NCI-H510A (cell line): Measurements from ENCODE around the gene FN1.

Experiments
- DNase-seq: peaks from one replicate; lab custom pipeline; 2025; lab: John Stamatoyannopoulos, UW

FN1 gene

GRCh38 chr2:215435870-215436704 lies at the start of gene FN1:
Gene FN1 (minus strand): TSS chr2:215436068. CDS start chr2:215435802, 266 bp downstream.
- DNase-seq = peak; percentile 63

- DNase-seq = no peak
Observed at GRCh38 chr2:215485032-215485431, 49.2 kb upstream of the FN1 start.

- DNase-seq = no peak
Observed at GRCh38 chr2:215484570-215484969, 48.7 kb upstream of the FN1 start.

- DNase-seq = no peak
Observed at GRCh38 chr2:215483431-215483830, 47.6 kb upstream of the FN1 start.

- DNase-seq = peak; percentile 11
Observed at GRCh38 chr2:215479536-215480240, 43.8 kb upstream of the FN1 start.

GRCh38 chr2:215479121-215479520 lies 43.3 kb upstream of the FN1 start:
- no peak for DNase-seq

- DNase-seq = no peak
Observed at GRCh38 chr2:215476424-215476823, 40.6 kb upstream of the FN1 start.

- DNase-seq = no peak
Observed at GRCh38 chr2:215466097-215466909, 30.4 kb upstream of the FN1 start.

- DNase-seq = no peak
Observed at GRCh38 chr2:215465256-215465655, 29.4 kb upstream of the FN1 start.

GRCh38 chr2:215461836-215462532 lies 26.1 kb upstream of the FN1 start:
- no peak for DNase-seq

GRCh38 chr2:215460682-215461382 lies 25.0 kb upstream of the FN1 start:
- no peak for DNase-seq

GRCh38 chr2:215455958-215456357 lies 20.1 kb upstream of the FN1 start:
- no peak for DNase-seq

GRCh38 chr2:215454519-215455246 lies 18.8 kb upstream of the FN1 start:
- no peak for DNase-seq

GRCh38 chr2:215452725-215453124 lies 16.9 kb upstream of the FN1 start:
- DNase-seq = no peak

GRCh38 chr2:215451012-215451756 lies 15.3 kb upstream of the FN1 start:
- no peak for DNase-seq

- DNase-seq = no peak
Observed at GRCh38 chr2:215450188-215451011, 14.5 kb upstream of the FN1 start.

GRCh38 chr2:215447673-215448081 lies 11.8 kb upstream of the FN1 start:
- DNase-seq = no peak

- DNase-seq = no peak
Observed at GRCh38 chr2:215447056-215447455, 11.2 kb upstream of the FN1 start.

- no peak for DNase-seq
Observed at GRCh38 chr2:215442401-215442787, 6.5 kb upstream of the FN1 start.
